Upper lobe of left lung (tissue), 6 donors: Measurements from ENCODE around the gene SHLD1. TPM values are rescaled to one million over a fixed set of nuclear protein-coding genes. Genes with fewer than 3 reads are reported as not detected.
"Not testable (repeated sequence)": the region's sequence is repeated elsewhere in the genome, so short reads cannot be mapped to it uniquely, and the experiment has no call there.

Source experiments
- ATAC-seq, 2 donors: fragments of 200-7000 bp; cut with Tn5 transposase; one replicate each; pipeline ENCODE4 v1.9.1; 2022; ENCODE audit warnings: mild to moderate bottlenecking in 2 of 2, moderate library complexity in 2 of 2; ENCODE audit not compliant: low FRiP score in 2 of 2
- DNase-seq, 2 donors: peaks; one replicate each; pipeline ENCODE4 v3.0.0-alpha.2; 2019 to 2020
- H3K27ac ChIP-seq, 4 donors: fragments of 200-600 bp; sonication (generic); one replicate each; pipeline ENCODE4 v1.5.1; 2016 to 2019
- H3K27me3 ChIP-seq, 4 donors: fragments of 200-600 bp; sonication (generic); one replicate each; pipeline ENCODE4 v1.5.1; 2017 to 2019
- H3K36me3 ChIP-seq, 4 donors: fragments of 200-600 bp; sonication (generic); one replicate each; pipeline ENCODE4 v1.5.1; 2016 to 2019
- H3K4me1 ChIP-seq, 4 donors: fragments of 200-600 bp; sonication (generic); one replicate each; pipeline ENCODE4 v1.5.1; 2018 to 2019
- H3K4me3 ChIP-seq, 4 donors: fragments of 200-600 bp; sonication (generic); one replicate each; pipeline ENCODE4 v1.5.1; 2017 to 2019; ENCODE audit warnings: mild to moderate bottlenecking in 2 of 4, moderate library complexity in 1 of 4
- H3K9me3 ChIP-seq, 4 donors: fragments of 200-600 bp; sonication (generic); one replicate each; pipeline ENCODE4 v1.5.1; 2018 to 2019
- EP300 ChIP-seq, 4 donors: sonication (generic); formaldehyde crosslinking; IDR thresholded peaks; one replicate each; pipeline ENCODE4 v1.5.1; 2017; ENCODE audit warnings: antibody characterized with exemption in 4 of 4, control low read depth in 2 of 4
- POLR2A ChIP-seq, 4 donors: fragments of 450-650 bp; IDR thresholded peaks; one replicate each; pipeline ENCODE4 v1.5.1; 2016 to 2017; ENCODE audit warnings: antibody characterized with exemption in 4 of 4, mild to moderate bottlenecking in 2 of 4
- POLR2AphosphoS5 ChIP-seq, 2 donors: sonication (generic); formaldehyde crosslinking; IDR thresholded peaks; one replicate each; pipeline ENCODE4 v1.5.1; 2017; ENCODE audit warnings: antibody characterized with exemption in 2 of 2
- WGBS, 2 donors: methylation state at CpG; one replicate each; pipeline ENCODE4 v1.1.5; 2017 to 2018; 5-methylcytosine and 5-hydroxymethylcytosine counted together
- total RNA-seq, 6 donors: library from RNA; depleted of rRNA in 4 of 6; stranded (reverse); fragments of >200 nt in 4 of 6; gene quantifications; one replicate each; pipeline versions ENCODE4 v1.1.0 to v1.2.1, GENCODE V29; 2016 to 2021
- TF ChIP-seq, protein P1 (sequence below), 6 experiments: fragments of 450-650 bp in 4 of 6; fragments of 200-600 bp in 2 of 6; sonication (generic) in 2 of 6; IDR thresholded peaks; one replicate each; pipeline ENCODE4 v1.5.1; 2016 to 2019; ENCODE audit warnings: antibody characterized with exemption in 6 of 6
- donor health status: DM: no; HTN: no; CAD: no; lungs with moderate emphysema.
- donor health status: DM: no; HTN: yes; CAD: no; lungs with severe emphysema.

SHLD1 gene
- total RNA-seq, 6 donors from 2014 or later, result 3.1 to 5.6 (median 4.5) TPM

DNA sequence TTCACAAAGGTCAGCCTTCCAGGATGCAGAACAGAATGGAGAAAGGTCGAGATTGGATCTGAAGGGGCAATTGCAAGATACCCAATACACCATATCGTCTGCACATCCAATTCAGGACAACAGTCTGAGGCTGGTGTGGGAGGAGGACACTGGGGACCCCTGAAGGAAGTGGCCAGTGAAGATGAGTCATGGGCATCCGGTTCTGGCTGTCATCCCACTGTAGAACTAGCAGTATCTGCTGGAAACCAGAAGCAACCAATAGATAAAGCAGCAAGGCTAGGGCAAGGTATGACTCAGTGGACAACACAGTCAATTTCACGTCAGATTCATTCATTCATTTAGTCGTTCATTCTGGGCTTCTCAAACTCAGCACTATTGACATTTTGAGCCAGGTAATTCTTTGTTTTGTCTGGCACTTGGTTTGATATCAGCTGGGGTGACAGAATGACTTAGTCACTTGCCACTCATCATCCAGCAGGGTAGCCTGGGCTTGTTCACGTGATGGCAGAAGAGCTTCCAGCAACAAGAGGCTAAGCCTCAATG, 30.3 kb upstream of the SHLD1 start:
- ATAC-seq, result peak in 1 of 2 donors; percentile 21
- Histone ChIP-seq H3K4me1 (peaks cover 7 to 16% (median 14%) of the 10 kb centered on the region in 4 donors), H3K36me3 (no peaks in the 10 kb centered on the region), H3K27me3 (no peaks in the 10 kb centered on the region), H3K9me3 (peaks cover 0 to 5% (median 2%) of the 10 kb centered on the region in 4 donors), H3K27ac (no peak overlapping the region), H3K4me3 (no peak overlapping the region)
- TF ChIP-seq POLR2AphosphoS5 (IDR thresholded peaks at IDR 0.05), result no peak
- no peak for TF ChIP-seq POLR2A (IDR thresholded peaks at IDR 0.05)
- TF ChIP-seq EP300 (IDR thresholded peaks at IDR 0.05), result no peak
- TF ChIP-seq, protein P1, sequence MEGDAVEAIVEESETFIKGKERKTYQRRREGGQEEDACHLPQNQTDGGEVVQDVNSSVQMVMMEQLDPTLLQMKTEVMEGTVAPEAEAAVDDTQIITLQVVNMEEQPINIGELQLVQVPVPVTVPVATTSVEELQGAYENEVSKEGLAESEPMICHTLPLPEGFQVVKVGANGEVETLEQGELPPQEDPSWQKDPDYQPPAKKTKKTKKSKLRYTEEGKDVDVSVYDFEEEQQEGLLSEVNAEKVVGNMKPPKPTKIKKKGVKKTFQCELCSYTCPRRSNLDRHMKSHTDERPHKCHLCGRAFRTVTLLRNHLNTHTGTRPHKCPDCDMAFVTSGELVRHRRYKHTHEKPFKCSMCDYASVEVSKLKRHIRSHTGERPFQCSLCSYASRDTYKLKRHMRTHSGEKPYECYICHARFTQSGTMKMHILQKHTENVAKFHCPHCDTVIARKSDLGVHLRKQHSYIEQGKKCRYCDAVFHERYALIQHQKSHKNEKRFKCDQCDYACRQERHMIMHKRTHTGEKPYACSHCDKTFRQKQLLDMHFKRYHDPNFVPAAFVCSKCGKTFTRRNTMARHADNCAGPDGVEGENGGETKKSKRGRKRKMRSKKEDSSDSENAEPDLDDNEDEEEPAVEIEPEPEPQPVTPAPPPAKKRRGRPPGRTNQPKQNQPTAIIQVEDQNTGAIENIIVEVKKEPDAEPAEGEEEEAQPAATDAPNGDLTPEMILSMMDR (IDR thresholded peaks at IDR 0.05), result no peak
- DNase-seq, result no peak
- 58 to 74% methylated on average over 6 of the region's 6 CpGs for WGBS, 2 donors

GRCh38 chr20:5720696-5721095, 29.5 kb upstream of the SHLD1 start:
- H3K27me3 ChIP-seq, result no peaks in the 10 kb centered on the region
- no peak for TF ChIP-seq POLR2A (IDR thresholded peaks at IDR 0.05)
- TF ChIP-seq, protein P1 (IDR thresholded peaks at IDR 0.05), result no peak
- TF ChIP-seq EP300 (IDR thresholded peaks at IDR 0.05), result no peak
- TF ChIP-seq POLR2AphosphoS5 (IDR thresholded peaks at IDR 0.05), result no peak
- no peak overlapping the region for H3K4me3 ChIP-seq
- peaks cover 9 to 18% (median 15%) of the 10 kb centered on the region in 4 donors for H3K4me1 ChIP-seq
- no peak overlapping the region for H3K27ac ChIP-seq
- H3K9me3 ChIP-seq, result no peaks in the 10 kb centered on the region
- no peaks in the 10 kb centered on the region for H3K36me3 ChIP-seq
- 89 to 91% methylated on average over 5 of the region's 5 CpGs for WGBS, 2 donors
- ATAC-seq (no peak), DNase-seq (no peak)

DNA sequence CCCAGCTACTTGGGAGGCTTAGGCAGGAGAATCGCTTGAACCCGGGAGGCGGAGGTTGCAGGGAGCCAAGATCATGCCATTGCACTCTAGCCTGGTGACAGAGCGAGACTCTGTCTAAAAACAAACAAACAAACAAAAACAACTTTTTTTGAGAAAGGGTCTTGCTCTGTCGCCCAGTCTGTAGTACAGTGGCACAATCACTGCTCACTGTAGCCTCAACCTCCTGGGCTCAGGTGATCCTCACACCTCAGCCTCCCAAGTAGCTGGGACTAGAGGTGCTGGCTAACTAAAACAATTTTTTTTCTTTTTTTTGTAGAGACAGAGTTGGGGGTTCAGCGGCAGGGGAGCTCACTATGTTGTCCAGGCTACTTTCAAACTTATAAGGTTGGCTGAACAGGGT, 28.8 kb upstream of the SHLD1 start:
- H3K4me3 ChIP-seq, H3K27me3 ChIP-seq, H3K27ac ChIP-seq, H3K9me3 ChIP-seq, ATAC-seq, DNase-seq, H3K36me3 ChIP-seq: not testable (repeated sequence)
- peaks cover 9 to 18% (median 15%) of the 10 kb centered on the region in 4 donors for H3K4me1 ChIP-seq
- 93 to 100% methylated on average over 6 of the region's 6 CpGs for WGBS, 2 donors

- 66 to 83% methylated on average over 3 to 9 of the region's 9 CpGs for WGBS, 2 donors
- H3K4me1 ChIP-seq, result peaks cover 9 to 18% (median 15%) of the 10 kb centered on the region in 4 donors
- no peak overlapping the region for H3K27ac ChIP-seq
- H3K36me3 ChIP-seq, result no peaks in the 10 kb centered on the region
- H3K9me3 ChIP-seq, result peaks cover 0 to 3% (median 0%) of the 10 kb centered on the region in 4 donors
- no peak overlapping the region for H3K4me3 ChIP-seq
- no peak for TF ChIP-seq EP300 (IDR thresholded peaks at IDR 0.05)
- no peak for TF ChIP-seq POLR2AphosphoS5 (IDR thresholded peaks at IDR 0.05)
- TF ChIP-seq POLR2A (IDR thresholded peaks at IDR 0.05), result no peak
- TF ChIP-seq, protein P1 (IDR thresholded peaks at IDR 0.05), result no peak
- H3K27me3 ChIP-seq, result no peaks in the 10 kb centered on the region
- no peak for ATAC-seq
- peak; percentile 20 to 27 for DNase-seq
Measured at GRCh38 chr20:5722927-5723326, 27.3 kb upstream of the SHLD1 start.

DNA sequence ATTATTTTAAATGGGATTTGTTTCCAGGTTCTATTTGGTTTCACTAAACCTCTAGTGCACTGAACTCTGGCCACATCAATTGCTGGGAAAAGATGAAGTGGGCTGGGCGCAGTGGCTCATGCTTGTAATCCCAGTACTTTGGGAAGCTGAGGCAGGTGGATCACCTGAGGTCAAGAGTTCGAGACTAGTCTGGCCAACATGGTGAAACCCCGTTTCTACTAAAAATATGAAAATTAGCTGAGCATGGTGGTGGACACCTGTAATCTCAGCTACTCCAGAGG, 25.1 kb upstream of the SHLD1 start:
- H3K27ac ChIP-seq, result peak overlapping the region; percentile 18 to 72 (median 42)
- not testable (repeated sequence) for H3K4me3 ChIP-seq, ATAC-seq, H3K36me3 ChIP-seq, H3K9me3 ChIP-seq, H3K27me3 ChIP-seq
- peak in 1 of 2 donors; percentile 44 for DNase-seq
- 72 to 74% methylated on average over 3 of the region's 3 CpGs for WGBS, 2 donors
- peaks cover 9 to 18% (median 15%) of the 10 kb centered on the region in 4 donors for H3K4me1 ChIP-seq

GRCh38 chr20:5727018-5727515, 23.1 kb upstream of the SHLD1 start:
- no peak overlapping the region for H3K4me3 ChIP-seq
- ATAC-seq (no peak), DNase-seq (no peak)
- 73 to 79% methylated on average over 4 to 5 of the region's 5 CpGs for WGBS, 2 donors
- no peak overlapping the region for H3K27ac ChIP-seq
- H3K36me3 ChIP-seq, result no peaks in the 10 kb centered on the region
- H3K27me3 ChIP-seq, result no peaks in the 10 kb centered on the region
- TF ChIP-seq EP300 (IDR thresholded peaks at IDR 0.05) (no peak), POLR2A (IDR thresholded peaks at IDR 0.05) (no peak), POLR2AphosphoS5 (IDR thresholded peaks at IDR 0.05) (no peak)
- TF ChIP-seq, protein P1 (IDR thresholded peaks at IDR 0.05), result no peak
- H3K4me1 ChIP-seq, result peaks cover 18 to 22% (median 20%) of the 10 kb centered on the region in 4 donors
- H3K9me3 ChIP-seq, result peaks cover 0 to 3% (median 0%) of the 10 kb centered on the region in 4 donors
